Vagina (tissue), 2 donors: ENCODE results near the gene TJP1. TPM values are rescaled to one million over a fixed set of nuclear protein-coding genes. Genes with fewer than 3 reads are reported as not detected.

ENCODE experiments used
- DNase-seq, 2 donors: peaks; one replicate each; pipeline ENCODE4 v3.0.0-alpha.2; 2017; ENCODE audit errors: extremely low spot score in 2 of 2
- H3K27ac ChIP-seq: fragments of 200-600 bp; sonication (generic); one replicate; pipeline ENCODE4 v1.5.1; 2019
- H3K27me3 ChIP-seq: fragments of 200-600 bp; sonication (generic); one replicate; pipeline ENCODE4 v1.5.1; 2019
- H3K36me3 ChIP-seq, 2 donors: fragments of 200-600 bp; sonication (generic); one replicate each; pipeline ENCODE4 v1.5.1; 2017 to 2019
- H3K4me1 ChIP-seq: fragments of 200-600 bp; sonication (generic); one replicate; pipeline ENCODE4 v1.5.1; 2019
- H3K4me3 ChIP-seq, 2 donors: fragments of 200-600 bp; sonication (generic); 1 replicate in 1 of 2; 2 replicates in 1 of 2; pipeline ENCODE4 v1.5.1; 2016 to 2019
- H3K9me3 ChIP-seq: fragments of 200-600 bp; sonication (generic); one replicate; pipeline ENCODE4 v1.5.1; 2019
- POLR2A ChIP-seq, 2 donors: fragments of 450-650 bp; IDR thresholded peaks; one replicate each; pipeline ENCODE4 v1.6.1; 2017; ENCODE audit warnings: antibody characterized with exemption in 2 of 2, mild to moderate bottlenecking in 2 of 2, moderate library complexity in 2 of 2
- POLR2AphosphoS5 ChIP-seq, 2 donors: sonication (generic); formaldehyde crosslinking; IDR thresholded peaks; one replicate each; pipeline ENCODE4 v1.9.0; 2017; ENCODE audit warnings: antibody characterized with exemption in 2 of 2, mild to moderate bottlenecking in 2 of 2, low read depth in 1 of 2; ENCODE audit not compliant: insufficient read depth in 1 of 2
- intact Hi-C: fragments of 100-400 bp; cut with DNase I; formaldehyde crosslinking; loops from one replicate; pipeline ENCODE4 v1.15.1; 2023
- total RNA-seq: library from RNA; depleted of rRNA; stranded (reverse); fragments of >200 nt; gene quantifications from one replicate; pipeline ENCODE4 v1.2.3, GENCODE V29; 2016
- TF ChIP-seq, protein P1 (sequence below), 3 experiments: fragments of 450-650 bp in 2 of 3; fragments of 200-600 bp in 1 of 3; sonication (generic) in 1 of 3; IDR thresholded peaks; one replicate each; pipeline ENCODE4 v1.5.1; 2017 to 2019; ENCODE audit warnings: antibody characterized with exemption in 3 of 3, mild to moderate bottlenecking in 2 of 3, moderate library complexity in 2 of 3

The TJP1 gene
- total RNA-seq, 1 donor from 2014 or later = 110 TPM

DNA sequence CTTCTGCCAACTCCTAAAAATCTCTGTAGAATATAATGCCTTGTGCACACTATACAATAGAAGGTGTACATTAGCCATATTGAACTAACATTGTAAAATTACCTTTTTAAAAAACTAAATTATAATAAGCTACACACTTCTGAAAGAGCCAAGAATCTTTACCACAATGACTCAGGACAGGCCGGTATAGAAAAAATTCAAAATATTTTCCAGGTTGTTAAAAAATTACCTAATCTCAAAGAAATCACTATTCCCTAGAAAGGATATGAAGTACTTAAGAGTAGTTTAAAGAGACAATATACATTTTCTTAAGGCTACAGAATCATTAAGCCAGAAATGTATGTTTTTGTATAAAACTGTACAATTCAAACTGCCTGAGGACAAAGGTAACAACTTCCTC, 48.5 kb downstream of the TJP1 start:
- peaks cover 11% of the 10 kb centered on the region for H3K4me1 ChIP-seq
- no peak overlapping the region for H3K27ac ChIP-seq
- no peak overlapping the region for H3K4me3 ChIP-seq
- no peak for DNase-seq
- no peaks in the 10 kb centered on the region for H3K27me3 ChIP-seq
- TF ChIP-seq, protein P1, sequence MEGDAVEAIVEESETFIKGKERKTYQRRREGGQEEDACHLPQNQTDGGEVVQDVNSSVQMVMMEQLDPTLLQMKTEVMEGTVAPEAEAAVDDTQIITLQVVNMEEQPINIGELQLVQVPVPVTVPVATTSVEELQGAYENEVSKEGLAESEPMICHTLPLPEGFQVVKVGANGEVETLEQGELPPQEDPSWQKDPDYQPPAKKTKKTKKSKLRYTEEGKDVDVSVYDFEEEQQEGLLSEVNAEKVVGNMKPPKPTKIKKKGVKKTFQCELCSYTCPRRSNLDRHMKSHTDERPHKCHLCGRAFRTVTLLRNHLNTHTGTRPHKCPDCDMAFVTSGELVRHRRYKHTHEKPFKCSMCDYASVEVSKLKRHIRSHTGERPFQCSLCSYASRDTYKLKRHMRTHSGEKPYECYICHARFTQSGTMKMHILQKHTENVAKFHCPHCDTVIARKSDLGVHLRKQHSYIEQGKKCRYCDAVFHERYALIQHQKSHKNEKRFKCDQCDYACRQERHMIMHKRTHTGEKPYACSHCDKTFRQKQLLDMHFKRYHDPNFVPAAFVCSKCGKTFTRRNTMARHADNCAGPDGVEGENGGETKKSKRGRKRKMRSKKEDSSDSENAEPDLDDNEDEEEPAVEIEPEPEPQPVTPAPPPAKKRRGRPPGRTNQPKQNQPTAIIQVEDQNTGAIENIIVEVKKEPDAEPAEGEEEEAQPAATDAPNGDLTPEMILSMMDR (IDR thresholded peaks at IDR 0.05) = no peak
- TF ChIP-seq POLR2AphosphoS5 (IDR thresholded peaks at IDR 0.05; ENCODE audit: insufficient read depth in 1 of 2, low read depth in 1 of 2) (no peak), POLR2A (IDR thresholded peaks at IDR 0.05) (no peak)
- peaks cover 0 to 17% of the 10 kb centered on the region in 2 donors for H3K36me3 ChIP-seq
- no peaks in the 10 kb centered on the region for H3K9me3 ChIP-seq
- intact Hi-C loops = no loop called here

DNA sequence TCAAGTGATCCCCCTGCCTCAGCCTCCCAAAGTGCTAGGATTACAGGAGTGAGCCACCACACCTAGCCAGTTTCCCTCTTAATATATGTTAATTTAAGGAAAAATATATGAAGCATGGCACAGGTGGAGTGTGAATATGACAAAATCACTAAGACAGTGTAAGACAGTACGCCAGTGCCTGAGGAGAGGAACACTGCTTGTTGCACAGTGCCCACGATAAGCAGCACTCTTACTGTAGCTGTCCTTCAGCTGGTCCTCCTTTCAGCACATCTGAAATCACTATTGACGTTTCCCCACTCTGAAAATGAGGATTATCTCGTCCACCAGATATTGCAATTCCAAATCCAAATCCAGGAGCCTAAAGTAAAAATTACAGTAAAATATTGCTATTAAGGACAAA, 49.3 kb downstream of the TJP1 start:
- TF ChIP-seq, protein P1 (IDR thresholded peaks at IDR 0.05) = no peak
- TF ChIP-seq POLR2AphosphoS5 (IDR thresholded peaks at IDR 0.05; ENCODE audit: insufficient read depth in 1 of 2, low read depth in 1 of 2) (no peak), POLR2A (IDR thresholded peaks at IDR 0.05) (no peak)
- no peak for DNase-seq
- Histone ChIP-seq H3K36me3 (peaks cover 0 to 18% of the 10 kb centered on the region in 2 donors), H3K9me3 (no peaks in the 10 kb centered on the region), H3K4me1 (peaks cover 11% of the 10 kb centered on the region), H3K4me3 (no peak overlapping the region), H3K27me3 (no peaks in the 10 kb centered on the region), H3K27ac (no peak overlapping the region)
- intact Hi-C loops = no loop called here

DNA sequence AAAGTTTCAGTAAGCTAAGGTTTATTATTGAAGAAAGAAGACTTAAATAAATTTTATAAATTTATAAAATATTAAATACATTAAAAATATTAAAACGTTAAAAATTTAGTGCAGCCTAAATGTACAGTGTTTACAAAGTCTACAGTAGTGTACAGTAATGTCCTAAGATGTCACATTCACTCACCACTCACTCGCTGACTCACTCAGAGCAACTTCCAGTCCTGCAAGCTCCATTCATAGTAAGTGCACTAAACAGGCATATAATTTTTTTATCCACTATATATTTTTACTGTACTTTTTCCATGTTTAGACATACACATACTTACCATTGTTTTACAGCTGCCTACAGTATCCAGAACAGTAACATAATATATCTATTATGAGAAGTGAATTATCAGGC, 51.5 kb downstream of the TJP1 start:
- TF ChIP-seq POLR2AphosphoS5 (IDR thresholded peaks at IDR 0.05; ENCODE audit: insufficient read depth in 1 of 2, low read depth in 1 of 2) = no peak
- no peak for TF ChIP-seq POLR2A (IDR thresholded peaks at IDR 0.05)
- TF ChIP-seq, protein P1 (IDR thresholded peaks at IDR 0.05) = no peak
- no peak for DNase-seq
- Histone ChIP-seq H3K9me3 (no peaks in the 10 kb centered on the region), H3K4me1 (peaks cover 5% of the 10 kb centered on the region), H3K27me3 (no peaks in the 10 kb centered on the region), H3K4me3 (no peak overlapping the region), H3K27ac (no peak overlapping the region), H3K36me3 (peaks cover 0 to 22% of the 10 kb centered on the region in 2 donors)
- intact Hi-C loops = no loop called here

DNA sequence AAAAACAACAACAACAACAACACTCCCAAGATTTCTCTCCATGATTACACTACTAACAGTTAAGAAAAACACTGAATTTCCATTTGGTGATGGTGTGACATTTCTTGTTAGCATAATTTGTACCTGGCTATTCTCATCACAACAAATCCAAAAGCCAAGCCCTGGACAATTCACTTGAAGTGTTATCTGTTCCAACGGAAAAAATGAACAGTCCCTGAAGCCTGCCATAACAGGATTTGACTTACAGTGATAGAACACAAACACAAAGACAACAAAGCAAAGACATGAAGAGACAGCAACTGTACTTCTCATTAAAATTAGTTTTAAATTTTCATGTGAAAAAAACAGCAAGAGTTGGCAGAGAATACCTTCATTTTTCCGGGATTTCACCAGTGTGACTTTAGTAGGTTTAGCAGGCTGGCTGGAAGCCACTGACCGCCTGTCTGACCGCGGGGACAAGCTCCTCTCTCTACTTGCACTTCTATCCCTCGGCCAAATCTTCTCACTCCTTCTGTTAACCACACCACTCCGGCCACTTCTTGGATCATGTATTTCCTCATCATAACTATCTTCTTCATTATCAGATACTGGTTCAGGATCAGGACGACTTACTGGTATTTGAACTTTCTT, 56.3 kb downstream of the TJP1 start:
- no peak for TF ChIP-seq POLR2AphosphoS5 (IDR thresholded peaks at IDR 0.05; ENCODE audit: insufficient read depth in 1 of 2, low read depth in 1 of 2)
- Histone ChIP-seq H3K4me3 (no peak overlapping the region), H3K27me3 (no peaks in the 10 kb centered on the region), H3K36me3 (peaks cover 0 to 52% of the 10 kb centered on the region in 2 donors), H3K4me1 (no peaks in the 10 kb centered on the region), H3K9me3 (no peaks in the 10 kb centered on the region), H3K27ac (no peak overlapping the region)
- DNase-seq = no peak
- intact Hi-C loops = no loop called here

DNA sequence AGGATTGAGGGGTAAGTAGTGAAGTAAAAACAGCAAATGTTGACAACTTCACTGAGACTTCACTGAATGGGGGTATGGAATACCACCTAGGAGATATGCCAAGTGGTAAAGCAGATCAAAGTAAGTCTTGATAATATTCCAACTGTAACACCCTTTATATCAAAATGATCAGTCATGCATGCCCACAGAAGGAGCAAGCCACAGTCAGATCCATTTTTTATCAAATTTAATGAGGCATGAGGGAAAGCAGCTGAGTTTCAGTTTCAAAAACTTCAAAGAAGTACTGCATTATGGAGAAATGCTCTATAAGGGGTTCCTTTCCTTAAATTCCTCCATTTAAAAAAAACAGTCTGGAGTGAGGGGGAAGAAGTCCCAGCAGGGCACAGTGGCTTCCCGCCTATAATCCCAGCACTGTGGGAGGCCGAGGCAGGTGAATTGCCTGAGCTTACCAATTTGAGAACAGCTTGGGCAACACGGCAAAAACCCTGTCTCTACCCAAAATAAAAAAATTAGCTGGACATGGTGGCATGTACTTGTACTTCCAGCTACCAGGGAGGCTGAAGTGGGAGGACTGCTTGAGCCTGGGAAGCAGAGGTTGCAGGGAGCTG, 56.9 kb downstream of the TJP1 start:
- Histone ChIP-seq H3K27ac (no peak overlapping the region), H3K9me3 (no peaks in the 10 kb centered on the region), H3K4me1 (no peaks in the 10 kb centered on the region), H3K27me3 (no peaks in the 10 kb centered on the region), H3K4me3 (no peak overlapping the region), H3K36me3 (peaks cover 0 to 57% of the 10 kb centered on the region in 2 donors)
- intact Hi-C loops = no loop called here
- DNase-seq = no peak
- no peak for TF ChIP-seq POLR2A (IDR thresholded peaks at IDR 0.05)
- TF ChIP-seq, protein P1 (IDR thresholded peaks at IDR 0.05) = no peak
- TF ChIP-seq POLR2AphosphoS5 (IDR thresholded peaks at IDR 0.05; ENCODE audit: insufficient read depth in 1 of 2, low read depth in 1 of 2) = no peak
